ENCODE data around the gene SLC35F4.

The SLC35F4 gene

DNA sequence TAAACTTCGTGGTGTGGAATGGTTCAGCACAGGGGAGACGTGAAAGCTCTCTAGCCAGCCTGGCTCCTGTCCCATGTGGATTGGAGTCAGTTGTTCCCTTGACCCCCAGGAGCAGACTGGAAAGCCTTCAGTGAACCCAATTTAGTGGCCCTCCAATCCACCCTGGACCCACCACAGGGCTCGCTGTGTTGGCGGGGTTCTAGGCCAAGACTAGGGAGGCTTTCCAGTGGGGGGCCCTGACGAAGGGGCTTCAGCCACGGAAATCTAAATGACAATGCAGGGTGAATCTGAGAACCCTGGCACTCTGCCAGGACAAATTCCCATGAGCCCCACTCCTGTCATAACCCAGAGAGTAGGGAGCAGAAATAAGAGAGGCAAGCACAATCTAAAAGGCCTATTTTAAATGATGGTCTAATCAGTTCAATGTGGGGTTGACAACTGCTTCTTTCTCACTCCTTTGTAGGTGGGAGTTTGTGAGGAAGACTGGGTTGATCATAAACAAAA lies 110.8 kb downstream of the SLC35F4 start:
- no peak for TF ChIP-seq FOXP2 (optimal IDR thresholded peaks at IDR 0.05; ENCODE audit: borderline replicate concordance, extremely low read depth, extremely low read length, insufficient read depth)
- TF ChIP-seq TAF1 (IDR thresholded peaks at IDR 0.05; ENCODE audit: borderline replicate concordance, insufficient read depth, low read length) = no peak

GRCh38 chr14:57754527-57754926 lies 111.4 kb downstream of the SLC35F4 start:
- TF ChIP-seq FOXP2 (optimal IDR thresholded peaks at IDR 0.05; ENCODE audit: borderline replicate concordance, extremely low read depth, extremely low read length, insufficient read depth) (no peak), SIN3A (IDR thresholded peaks at IDR 0.05; ENCODE audit: borderline replicate concordance, insufficient read depth, low read length) (no peak), POLR2AphosphoS5 (IDR thresholded peaks at IDR 0.05; ENCODE audit: low read depth, low read length) (no peak), TAF1 (IDR thresholded peaks at IDR 0.05; ENCODE audit: borderline replicate concordance, insufficient read depth, low read length) (no peak), REST (IDR thresholded peaks at IDR 0.05; ENCODE audit: insufficient read depth in 1 of 2, low read depth in 2 of 2, low read length in 2 of 2) (no peak)

- TF ChIP-seq REST (IDR thresholded peaks at IDR 0.05; ENCODE audit: insufficient read depth in 1 of 2, low read depth in 2 of 2, low read length in 2 of 2) (no peak), TAF1 (IDR thresholded peaks at IDR 0.05; ENCODE audit: borderline replicate concordance, insufficient read depth, low read length) (no peak), SIN3A (IDR thresholded peaks at IDR 0.05; ENCODE audit: borderline replicate concordance, insufficient read depth, low read length) (no peak), POLR2AphosphoS5 (IDR thresholded peaks at IDR 0.05; ENCODE audit: low read depth, low read length) (no peak), FOXP2 (optimal IDR thresholded peaks at IDR 0.05; ENCODE audit: borderline replicate concordance, extremely low read depth, extremely low read length, insufficient read depth) (no peak)
Measured at GRCh38 chr14:57753821-57754220, 112.1 kb downstream of the SLC35F4 start.

DNA sequence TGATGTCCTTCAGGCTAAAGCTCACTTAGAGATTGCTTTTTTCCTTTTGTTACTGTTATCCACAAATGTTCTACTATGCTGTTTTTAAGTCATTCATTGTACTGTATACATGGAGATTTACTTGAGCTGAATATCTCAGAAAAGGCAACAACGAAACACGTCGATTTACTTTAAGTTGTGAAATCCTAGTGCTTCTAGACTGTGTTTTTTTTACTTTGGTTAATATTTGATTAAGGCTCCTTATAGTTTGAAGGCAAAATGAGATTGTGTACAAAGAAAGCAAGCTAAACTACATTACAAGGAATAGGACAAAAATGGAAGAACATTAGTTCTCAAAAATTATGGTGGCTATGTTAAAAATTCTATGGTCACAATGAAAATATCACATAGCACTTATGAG lies 114.5 kb downstream of the SLC35F4 start:
- TF ChIP-seq SIN3A (IDR thresholded peaks at IDR 0.05; ENCODE audit: borderline replicate concordance, insufficient read depth, low read length) (no peak), TAF1 (IDR thresholded peaks at IDR 0.05; ENCODE audit: borderline replicate concordance, insufficient read depth, low read length) (no peak), POLR2AphosphoS5 (IDR thresholded peaks at IDR 0.05; ENCODE audit: low read depth, low read length) (no peak), FOXP2 (optimal IDR thresholded peaks at IDR 0.05; ENCODE audit: borderline replicate concordance, extremely low read depth, extremely low read length, insufficient read depth) (no peak), REST (IDR thresholded peaks at IDR 0.05; ENCODE audit: insufficient read depth in 1 of 2, low read depth in 2 of 2, low read length in 2 of 2) (no peak)

DNA sequence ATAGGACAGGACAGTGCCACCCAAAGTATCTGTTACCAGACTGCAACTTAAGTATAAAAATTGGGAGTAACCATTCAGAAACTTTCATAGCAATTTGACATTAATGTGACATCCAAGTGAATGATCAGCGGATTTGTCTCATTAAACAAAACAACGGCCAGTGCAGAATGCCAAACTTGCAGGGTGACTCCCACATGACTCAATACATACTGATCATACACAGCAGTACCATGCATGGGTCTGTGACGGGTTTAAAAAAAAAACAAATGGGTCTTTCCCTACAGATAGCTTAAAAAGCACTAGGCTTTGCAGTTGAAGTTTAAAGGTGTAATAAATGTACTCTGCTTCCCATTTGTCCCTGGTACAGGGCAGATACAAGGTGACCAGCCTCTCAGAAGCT lies 116.6 kb downstream of the SLC35F4 start:
- no peak for TF ChIP-seq REST (IDR thresholded peaks at IDR 0.05; ENCODE audit: insufficient read depth in 1 of 2, low read depth in 2 of 2, low read length in 2 of 2)
- TF ChIP-seq SIN3A (IDR thresholded peaks at IDR 0.05; ENCODE audit: borderline replicate concordance, insufficient read depth, low read length) = no peak

Measured in PFSK-1 (cell line).